K562 (cell line): ENCODE data around the gene ANO9. TPM values are rescaled to one million over a fixed set of nuclear protein-coding genes. Genes with fewer than 3 reads are reported as not detected.

Source experiments
- ATF1 ChIP-seq, 2 experiments: fragments of 450-650 bp in 1 of 2; IDR thresholded peaks; 2 replicates each; pipeline ENCODE4 v1.6.1; 2016; ENCODE audit warnings: missing compliant biosample characterization in 1 of 2, missing genetic modification characterization in 1 of 2
- BMI1 ChIP-seq: fragments of 150-350 bp; IDR thresholded peaks from 2 replicates; pipeline ENCODE4 v1.6.1; 2014; ENCODE audit warnings: low read length
- CREM ChIP-seq: IDR thresholded peaks from 2 replicates; pipeline ENCODE4 v1.6.1; 2014; ENCODE audit warnings: antibody characterized with exemption, low read depth
- FIP1L1 ChIP-seq: fragments of 200-400 bp; formaldehyde crosslinking; IDR thresholded peaks from 2 replicates; pipeline ENCODE4 v1.6.1; 2018; ENCODE audit warnings: mild to moderate bottlenecking, low read depth, low read length; ENCODE audit not compliant: poor library complexity, severe bottlenecking
- HDAC8 ChIP-seq: fragments of 450-650 bp; IDR thresholded peaks from 2 replicates; pipeline ENCODE4 v1.6.1; 2016; ENCODE audit warnings: mild to moderate bottlenecking, missing genetic modification characterization, moderate library complexity, missing compliant biosample characterization
- HNRNPUL1 ChIP-seq: fragments of 200-400 bp; formaldehyde crosslinking; IDR thresholded peaks from 2 replicates; pipeline ENCODE4 v1.6.1; 2017; ENCODE audit warnings: low read length
- KLF16 ChIP-seq: IDR thresholded peaks from 2 replicates; pipeline ENCODE4 v1.6.1; 2016; ENCODE audit warnings: antibody characterized with exemption
- MITF ChIP-seq: IDR thresholded peaks from 2 replicates; pipeline ENCODE4 v1.6.1; 2014; ENCODE audit warnings: antibody characterized with exemption
- USF2 ChIP-seq: sonication (generic); formaldehyde crosslinking; IDR thresholded peaks from 2 replicates; pipeline ENCODE4 v1.5.0; 2020; ENCODE audit warnings: missing genetic modification reagents
- ZBTB8A ChIP-seq: fragments of 450-650 bp; IDR thresholded peaks from 2 replicates; pipeline ENCODE4 v1.6.1; 2018; ENCODE audit warnings: mild to moderate bottlenecking, moderate library complexity; ENCODE audit not compliant: partially characterized antibody
- ZNF277 ChIP-seq: fragments of 250-450 bp; sonication (Bioruptor Pico); IDR thresholded peaks from 2 replicates; pipeline ENCODE4 v1.8.0; 2022; ENCODE audit warnings: inconsistent platforms, mild to moderate bottlenecking, moderate library complexity, borderline replicate concordance
- ZNF3 ChIP-seq: fragments of 250-450 bp; sonication (Bioruptor Pico); IDR thresholded peaks from 2 replicates; pipeline ENCODE4 v1.5.0; 2021; ENCODE audit warnings: mild to moderate bottlenecking, moderate library complexity
- ZNF785 ChIP-seq: fragments of 250-450 bp; sonication (Bioruptor Pico); IDR thresholded peaks from 2 replicates; pipeline ENCODE4 v1.4.0; 2020; ENCODE audit warnings: mild to moderate bottlenecking
- polyA plus RNA-seq, 8 experiments: library from polyadenylated mRNA; depleted of rRNA in 4 of 8; stranded (reverse) in 5 of 8; unstranded in 3 of 8; fragments of >200 nt; fragmentation: Nextera tagmentation in 2 of 8; fragmentation: Illumina TruSeq in 1 of 8; extraction: Ambion mirVana in 2 of 8; extraction: Trizol in 1 of 8; gene quantifications; 2 replicates each; pipeline versions ENCODE4 v1.2.1 to v1.2.3, GENCODE V29; 2011 to 2014; ENCODE audit warnings: inconsistent platforms in 1 of 8, missing spikeins in 1 of 8
- total RNA-seq, 7 experiments: library from RNA; depleted of rRNA in 6 of 7; stranded (reverse); fragments of >200 nt in 6 of 7; fragmentation: Illumina TruSeq in 2 of 7; extraction: Trizol in 2 of 7; gene quantifications; 2 replicates each; pipeline versions ENCODE4 v1.2.1 to v1.2.3, GENCODE V29; 2011 to 2021; ENCODE audit warnings: low replicate concordance in 1 of 7
- TF ChIP-seq, protein P1 (sequence below), 2 experiments: IDR thresholded peaks; 2 replicates each; pipeline ENCODE4 v1.6.1; 2011; ENCODE audit warnings: borderline replicate concordance in 1 of 2, control low read depth in 1 of 2, low read depth in 1 of 2, low read length in 1 of 2, mild to moderate bottlenecking in 1 of 2, mixed read lengths in 1 of 2, moderate library complexity in 1 of 2; ENCODE audit not compliant: insufficient read depth in 1 of 2, insufficient read length in 1 of 2, poor library complexity in 1 of 2, severe bottlenecking in 1 of 2; ENCODE audit errors: extremely low read depth in 1 of 2
- TF ChIP-seq, protein P2 (sequence below): fragments of 250-450 bp; sonication (Bioruptor Pico); IDR thresholded peaks from 2 replicates; pipeline ENCODE4 v1.4.0; 2020
- TF ChIP-seq, protein P3 (sequence below), 2 experiments: IDR thresholded peaks; 2 replicates each; pipeline ENCODE4 v1.6.1; 2012; ENCODE audit warnings: improper control_type of control experiment in 2 of 2, low read depth in 2 of 2, low read length in 2 of 2, borderline replicate concordance in 1 of 2
- TF ChIP-seq, protein P4 (sequence below): fragments of 450-650 bp; formaldehyde crosslinking; IDR thresholded peaks from 2 replicates; pipeline ENCODE4 v1.4.0; 2020; ENCODE audit warnings: mild to moderate bottlenecking, mixed read lengths

Gene ANO9
- total and polyA plus RNA-seq, 9 of the 15 experiments (the other 6 are each of a cell fraction or from before 2014, with no cell fraction given), result 0.20 to 14.5 (median 4.5) TPM

GRCh38 chr11:443542-444199 is 1.9 kb upstream of the ANO9 start (continued):
- peak; percentile 64 for TF ChIP-seq USF2 (CRISPR knock-in tag)
- no peak for TF ChIP-seq ZNF785 (CRISPR knock-in tag)
- TF ChIP-seq, protein P1, sequence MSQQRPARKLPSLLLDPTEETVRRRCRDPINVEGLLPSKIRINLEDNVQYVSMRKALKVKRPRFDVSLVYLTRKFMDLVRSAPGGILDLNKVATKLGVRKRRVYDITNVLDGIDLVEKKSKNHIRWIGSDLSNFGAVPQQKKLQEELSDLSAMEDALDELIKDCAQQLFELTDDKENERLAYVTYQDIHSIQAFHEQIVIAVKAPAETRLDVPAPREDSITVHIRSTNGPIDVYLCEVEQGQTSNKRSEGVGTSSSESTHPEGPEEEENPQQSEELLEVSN (IDR thresholded peaks at IDR 0.05; ENCODE audit: borderline replicate concordance in 1 of 2, extremely low read depth in 1 of 2, insufficient read depth in 1 of 2, insufficient read length in 1 of 2, low read depth in 1 of 2, low read length in 1 of 2, poor library complexity in 1 of 2, severe bottlenecking in 1 of 2), result peak in 1 of 2 experiments; percentile 70
- no peak for TF ChIP-seq CREM
- TF ChIP-seq, protein P2, sequence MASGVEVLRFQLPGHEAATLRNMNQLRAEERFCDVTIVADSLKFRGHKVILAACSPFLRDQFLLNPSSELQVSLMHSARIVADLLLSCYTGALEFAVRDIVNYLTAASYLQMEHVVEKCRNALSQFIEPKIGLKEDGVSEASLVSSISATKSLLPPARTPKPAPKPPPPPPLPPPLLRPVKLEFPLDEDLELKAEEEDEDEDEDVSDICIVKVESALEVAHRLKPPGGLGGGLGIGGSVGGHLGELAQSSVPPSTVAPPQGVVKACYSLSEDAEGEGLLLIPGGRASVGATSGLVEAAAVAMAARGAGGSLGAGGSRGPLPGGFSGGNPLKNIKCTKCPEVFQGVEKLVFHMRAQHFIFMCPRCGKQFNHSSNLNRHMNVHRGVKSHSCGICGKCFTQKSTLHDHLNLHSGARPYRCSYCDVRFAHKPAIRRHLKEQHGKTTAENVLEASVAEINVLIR, result no peak
- no peak for TF ChIP-seq FIP1L1
- no peak for TF ChIP-seq KLF16
- no peak for TF ChIP-seq ZNF3 (CRISPR knock-in tag)
- TF ChIP-seq, protein P3, sequence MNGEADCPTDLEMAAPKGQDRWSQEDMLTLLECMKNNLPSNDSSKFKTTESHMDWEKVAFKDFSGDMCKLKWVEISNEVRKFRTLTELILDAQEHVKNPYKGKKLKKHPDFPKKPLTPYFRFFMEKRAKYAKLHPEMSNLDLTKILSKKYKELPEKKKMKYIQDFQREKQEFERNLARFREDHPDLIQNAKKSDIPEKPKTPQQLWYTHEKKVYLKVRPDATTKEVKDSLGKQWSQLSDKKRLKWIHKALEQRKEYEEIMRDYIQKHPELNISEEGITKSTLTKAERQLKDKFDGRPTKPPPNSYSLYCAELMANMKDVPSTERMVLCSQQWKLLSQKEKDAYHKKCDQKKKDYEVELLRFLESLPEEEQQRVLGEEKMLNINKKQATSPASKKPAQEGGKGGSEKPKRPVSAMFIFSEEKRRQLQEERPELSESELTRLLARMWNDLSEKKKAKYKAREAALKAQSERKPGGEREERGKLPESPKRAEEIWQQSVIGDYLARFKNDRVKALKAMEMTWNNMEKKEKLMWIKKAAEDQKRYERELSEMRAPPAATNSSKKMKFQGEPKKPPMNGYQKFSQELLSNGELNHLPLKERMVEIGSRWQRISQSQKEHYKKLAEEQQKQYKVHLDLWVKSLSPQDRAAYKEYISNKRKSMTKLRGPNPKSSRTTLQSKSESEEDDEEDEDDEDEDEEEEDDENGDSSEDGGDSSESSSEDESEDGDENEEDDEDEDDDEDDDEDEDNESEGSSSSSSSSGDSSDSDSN (IDR thresholded peaks at IDR 0.05; ENCODE audit: borderline replicate concordance in 1 of 2, low read depth in 2 of 2, low read length in 2 of 2), result no peak
- TF ChIP-seq HDAC8, result no peak
- TF ChIP-seq MITF, result no peak
- TF ChIP-seq, protein P4, sequence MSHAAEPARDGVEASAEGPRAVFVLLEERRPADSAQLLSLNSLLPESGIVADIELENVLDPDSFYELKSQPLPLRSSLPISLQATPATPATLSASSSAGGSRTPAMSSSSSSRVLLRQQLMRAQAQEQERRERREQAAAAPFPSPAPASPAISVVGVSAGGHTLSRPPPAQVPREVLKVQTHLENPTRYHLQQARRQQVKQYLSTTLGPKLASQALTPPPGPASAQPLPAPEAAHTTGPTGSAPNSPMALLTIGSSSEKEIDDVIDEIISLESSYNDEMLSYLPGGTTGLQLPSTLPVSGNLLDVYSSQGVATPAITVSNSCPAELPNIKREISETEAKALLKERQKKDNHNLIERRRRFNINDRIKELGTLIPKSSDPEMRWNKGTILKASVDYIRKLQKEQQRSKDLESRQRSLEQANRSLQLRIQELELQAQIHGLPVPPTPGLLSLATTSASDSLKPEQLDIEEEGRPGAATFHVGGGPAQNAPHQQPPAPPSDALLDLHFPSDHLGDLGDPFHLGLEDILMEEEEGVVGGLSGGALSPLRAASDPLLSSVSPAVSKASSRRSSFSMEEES (CRISPR knock-in tag), result peak; percentile 84
- TF ChIP-seq ZNF277 (CRISPR knock-in tag), result no peak
- TF ChIP-seq BMI1, result no peak
- no peak for TF ChIP-seq ATF1 (CRISPR knock-in tag; IDR thresholded peaks at IDR 0.05)
- TF ChIP-seq ATF1 (tag; IDR thresholded peaks at IDR 0.05), result no peak
- no peak for TF ChIP-seq ZBTB8A
- TF ChIP-seq HNRNPUL1, result no peak
